Left ventricle myocardium inferior (tissue), 1 donor: ENCODE measurements around the gene PPP1R1B. TPM values are rescaled to one million over a fixed set of nuclear protein-coding genes. Genes with fewer than 3 reads are reported as not detected.

ENCODE experiments used
- DNase-seq: peaks from one replicate; pipeline ENCODE4 v3.0.0-alpha.2; 2020
- H3K27ac ChIP-seq: fragments of 200-600 bp; replicated peaks from 2 replicates; pipeline ENCODE4 v1.8.0; 2021
- H3K27me3 ChIP-seq: fragments of 200-600 bp; 2 replicates; pipeline ENCODE4 v1.8.0; 2021; ENCODE audit warnings: low read depth
- H3K36me3 ChIP-seq: fragments of 200-600 bp; 2 replicates; pipeline ENCODE4 v1.8.0; 2021
- H3K4me1 ChIP-seq: fragments of 200-600 bp; 2 replicates; pipeline ENCODE4 v1.8.0; 2021
- H3K4me3 ChIP-seq: fragments of 200-600 bp; 2 replicates; pipeline ENCODE4 v1.8.0; 2021; ENCODE audit warnings: mild to moderate bottlenecking, moderate library complexity
- H3K9me3 ChIP-seq: fragments of 200-600 bp; replicated peaks from 2 replicates; pipeline ENCODE4 v1.8.0; 2021
- intact Hi-C: fragments of 100-400 bp; cut with micrococcal nuclease; formaldehyde crosslinking; loops from one replicate; pipeline ENCODE4 v1.11.0; 2022
- total RNA-seq: library from RNA; stranded (reverse); fragmentation: NEBNext Ultra II Directional; extraction: Animal tissue kit (Norgen Biotek cat#: 25700); gene quantifications from one replicate; pipeline ENCODE4 v1.2.1, GENCODE V29; 2021
- TF ChIP-seq, protein P1 (sequence below): fragments of 200-600 bp; IDR thresholded peaks from 2 replicates; pipeline ENCODE4 v1.8.0; 2021; ENCODE audit warnings: antibody characterized with exemption, mild to moderate bottlenecking, borderline replicate concordance
- donor health status: DM: no; HTN: yes; CAD: no; lungs with severe emphysema.

Gene PPP1R1B
- total RNA-seq, 1 donor from 2014 or later, result 0.36 TPM

DNA sequence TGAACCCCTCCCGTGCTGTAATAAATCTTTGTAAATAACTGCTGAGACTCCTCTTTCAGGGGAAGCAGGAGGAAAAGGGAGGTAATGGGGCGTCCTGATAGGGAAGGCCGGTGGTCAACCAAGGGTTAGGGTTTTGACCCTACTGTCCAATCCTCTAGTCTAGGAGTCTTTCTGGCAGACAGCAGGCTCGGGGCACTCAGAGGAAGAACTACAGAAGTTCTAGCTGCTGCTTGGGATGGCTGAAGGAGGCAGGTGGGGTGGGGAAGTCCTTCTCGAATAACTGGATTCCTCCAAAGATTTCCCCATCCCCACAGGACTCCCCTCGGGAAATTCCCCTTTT, 9.8 kb downstream of the PPP1R1B start:
- Histone ChIP-seq H3K27me3 (peaks cover 8% of the 10 kb centered on the region), H3K4me3 (peak overlapping the region; percentile 83), H3K9me3 (no peaks in the 10 kb centered on the region), H3K36me3 (no peaks in the 10 kb centered on the region), H3K4me1 (peaks cover 59% of the 10 kb centered on the region), H3K27ac (peak overlapping the region; percentile 92)
- no peak for DNase-seq
- intact Hi-C loops, result no loop called here
- TF ChIP-seq, protein P1, sequence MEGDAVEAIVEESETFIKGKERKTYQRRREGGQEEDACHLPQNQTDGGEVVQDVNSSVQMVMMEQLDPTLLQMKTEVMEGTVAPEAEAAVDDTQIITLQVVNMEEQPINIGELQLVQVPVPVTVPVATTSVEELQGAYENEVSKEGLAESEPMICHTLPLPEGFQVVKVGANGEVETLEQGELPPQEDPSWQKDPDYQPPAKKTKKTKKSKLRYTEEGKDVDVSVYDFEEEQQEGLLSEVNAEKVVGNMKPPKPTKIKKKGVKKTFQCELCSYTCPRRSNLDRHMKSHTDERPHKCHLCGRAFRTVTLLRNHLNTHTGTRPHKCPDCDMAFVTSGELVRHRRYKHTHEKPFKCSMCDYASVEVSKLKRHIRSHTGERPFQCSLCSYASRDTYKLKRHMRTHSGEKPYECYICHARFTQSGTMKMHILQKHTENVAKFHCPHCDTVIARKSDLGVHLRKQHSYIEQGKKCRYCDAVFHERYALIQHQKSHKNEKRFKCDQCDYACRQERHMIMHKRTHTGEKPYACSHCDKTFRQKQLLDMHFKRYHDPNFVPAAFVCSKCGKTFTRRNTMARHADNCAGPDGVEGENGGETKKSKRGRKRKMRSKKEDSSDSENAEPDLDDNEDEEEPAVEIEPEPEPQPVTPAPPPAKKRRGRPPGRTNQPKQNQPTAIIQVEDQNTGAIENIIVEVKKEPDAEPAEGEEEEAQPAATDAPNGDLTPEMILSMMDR, result no peak

DNA sequence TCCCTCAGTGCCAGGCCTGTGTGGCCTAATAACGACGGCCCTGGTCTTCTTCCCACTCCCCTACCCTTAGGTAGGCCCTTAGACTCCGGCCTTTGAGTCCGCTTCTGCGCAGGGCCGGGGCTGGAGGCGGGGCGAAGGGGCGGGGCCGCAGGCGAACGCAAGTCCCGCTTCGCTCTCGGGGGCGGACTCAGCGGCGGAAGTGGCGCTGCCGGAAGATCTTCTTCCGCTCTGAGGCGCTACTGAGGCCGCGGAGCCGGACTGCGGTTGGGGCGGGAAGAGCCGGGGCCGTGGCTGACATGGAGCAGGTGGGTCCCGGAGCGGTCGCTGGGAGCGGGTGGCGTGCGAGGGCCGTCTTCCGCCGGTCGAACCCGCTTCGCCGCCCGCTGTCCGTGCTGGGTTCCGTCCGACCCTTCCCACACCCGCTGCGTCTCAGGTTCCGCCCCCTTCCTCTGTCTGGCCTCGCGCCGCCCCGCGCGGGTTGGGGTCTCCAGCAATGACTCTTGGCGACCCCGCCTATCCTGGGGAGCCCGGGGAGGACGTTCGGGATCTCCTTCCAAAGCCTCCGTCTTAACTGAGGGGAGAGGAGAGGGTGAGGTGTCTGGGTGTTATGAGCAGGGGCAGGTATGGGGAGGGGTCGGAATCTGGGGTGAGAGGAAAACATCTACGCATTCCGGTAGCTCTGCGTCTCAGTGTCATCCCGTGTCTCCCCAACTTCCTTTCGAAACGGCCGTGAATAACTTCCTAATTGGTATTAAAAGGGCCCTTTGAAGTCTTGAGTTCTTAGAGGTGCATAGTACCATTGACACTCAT, 10.4 kb downstream of the PPP1R1B start, which contains the start of gene STARD3:
TSS of gene STARD3 (plus strand) at position 218 of the 810 bp plus-strand sequence. CDS start 16,388 bp downstream, outside the sequence.
- TF ChIP-seq, protein P1, result peak; percentile 30
- H3K27me3 ChIP-seq, result peaks cover 2% of the 10 kb centered on the region
- peaks cover 65% of the 10 kb centered on the region for H3K4me1 ChIP-seq
- H3K4me3 ChIP-seq, result peak within 1 kb of the TSS; percentile 83
- peak within 1 kb of the TSS; percentile 92 for H3K27ac ChIP-seq
- no peaks in the 10 kb centered on the region for H3K36me3 ChIP-seq
- DNase-seq, result peak; percentile 95
- intact Hi-C loops, result no loop called here
- H3K9me3 ChIP-seq, result no peaks in the 10 kb centered on the region

DNA sequence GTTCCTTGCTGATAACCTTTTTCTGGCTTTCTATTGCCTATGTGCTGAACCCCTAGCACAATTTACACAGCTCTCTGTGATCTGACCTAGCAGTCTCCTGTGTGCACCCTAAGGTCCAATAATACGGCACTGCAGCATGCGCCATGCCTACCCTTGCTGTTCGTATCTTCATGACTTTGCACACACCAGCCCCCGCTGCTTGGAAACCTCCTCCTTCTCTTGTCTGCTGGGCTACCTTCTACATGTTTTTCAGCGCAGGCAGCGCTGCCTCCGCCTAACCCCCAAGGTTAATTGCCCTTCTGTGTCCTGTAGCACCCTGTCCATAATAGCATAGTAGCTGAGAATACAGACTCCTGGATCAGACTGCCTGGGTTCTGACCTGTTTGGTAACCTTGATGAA, 11.6 kb downstream of the PPP1R1B start:
- no peaks in the 10 kb centered on the region for H3K36me3 ChIP-seq
- no peak overlapping the region for H3K27ac ChIP-seq
- no peaks in the 10 kb centered on the region for H3K9me3 ChIP-seq
- no peaks in the 10 kb centered on the region for H3K27me3 ChIP-seq
- TF ChIP-seq, protein P1, result no peak
- H3K4me3 ChIP-seq, result peak overlapping the region; percentile 83
- H3K4me1 ChIP-seq, result peaks cover 76% of the 10 kb centered on the region
- intact Hi-C loops, result no loop called here
- DNase-seq, result no peak

DNA sequence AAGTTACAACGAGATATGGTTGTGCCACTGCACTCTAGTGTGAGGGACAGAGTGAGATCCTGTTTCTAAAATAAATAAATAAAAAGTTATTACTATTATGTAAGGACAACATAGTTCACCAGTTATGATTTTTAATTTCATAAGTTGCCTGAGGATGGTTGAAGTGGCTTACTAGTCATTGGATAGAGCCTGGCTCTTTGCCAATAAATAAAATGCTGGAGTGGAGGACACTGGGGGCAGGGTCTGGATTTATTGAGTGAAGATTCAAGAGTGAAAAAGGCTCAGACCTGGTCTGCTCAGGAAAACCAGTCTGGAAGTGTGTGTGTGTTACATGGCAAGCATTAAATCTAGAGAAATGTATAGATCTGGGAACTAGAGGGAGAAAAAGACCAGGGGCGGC, 12.3 kb downstream of the PPP1R1B start:
- DNase-seq, result no peak
- no peaks in the 10 kb centered on the region for H3K9me3 ChIP-seq
- TF ChIP-seq, protein P1, result no peak
- intact Hi-C loops, result no loop called here
- peaks cover 84% of the 10 kb centered on the region for H3K4me1 ChIP-seq
- no peaks in the 10 kb centered on the region for H3K27me3 ChIP-seq
- H3K4me3 ChIP-seq, result no peak overlapping the region
- no peak overlapping the region for H3K27ac ChIP-seq
- H3K36me3 ChIP-seq, result no peaks in the 10 kb centered on the region

DNA sequence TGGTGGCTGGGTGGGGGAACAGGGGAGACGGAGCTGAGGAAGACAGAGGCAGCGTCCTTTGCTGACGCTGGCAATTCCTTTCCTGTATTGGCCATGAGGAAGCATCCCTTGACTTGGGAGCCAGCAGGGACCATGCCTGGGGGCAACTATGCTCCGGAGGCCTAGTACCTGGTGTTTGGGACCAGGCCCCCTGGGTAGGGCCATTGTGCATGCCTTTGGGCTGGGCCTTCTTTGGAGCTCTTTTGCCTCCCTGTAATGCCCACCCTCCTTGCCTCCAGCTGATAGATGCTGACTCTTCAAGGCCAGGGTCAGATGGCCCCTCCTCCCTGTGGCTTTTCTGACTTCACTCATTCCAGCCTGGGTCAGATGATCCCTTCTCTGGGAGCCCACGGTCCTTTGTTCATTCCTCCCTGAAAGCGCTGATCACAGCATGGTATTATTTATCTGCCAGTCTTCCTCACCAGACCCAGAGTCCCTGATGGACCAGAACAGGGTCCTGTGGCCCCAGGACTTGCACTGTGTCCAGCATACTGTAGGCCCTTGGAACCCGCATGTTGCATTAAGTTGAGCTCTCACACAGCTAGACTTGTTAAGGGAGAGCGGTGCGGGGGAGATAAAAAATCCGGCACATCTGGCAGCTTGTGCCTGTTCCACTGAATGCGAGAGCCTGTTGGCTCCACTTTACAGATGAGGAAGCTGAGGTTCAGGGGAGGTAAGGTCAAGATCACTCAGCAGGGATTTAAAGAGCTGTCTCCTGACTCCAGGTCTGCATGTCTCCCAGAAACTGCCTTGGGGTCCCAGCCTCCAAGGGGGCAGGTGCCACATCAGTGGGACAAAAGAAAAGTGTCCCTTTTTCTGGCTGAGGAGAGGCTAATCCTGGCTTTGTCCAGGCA, 13.1 kb downstream of the PPP1R1B start:
- intact Hi-C loops, result no loop called here
- no peaks in the 10 kb centered on the region for H3K9me3 ChIP-seq
- TF ChIP-seq, protein P1, result no peak
- peaks cover 86% of the 10 kb centered on the region for H3K4me1 ChIP-seq
- H3K36me3 ChIP-seq, result no peaks in the 10 kb centered on the region
- no peak overlapping the region for H3K4me3 ChIP-seq
- DNase-seq, result no peak
- no peak overlapping the region for H3K27ac ChIP-seq
- H3K27me3 ChIP-seq, result no peaks in the 10 kb centered on the region
